SHP77 (cell line): Measurements from ENCODE around the gene RAB1B.

Source experiments
- DNase-seq, 2 experiments: peaks; one replicate each; lab custom pipeline; 2025; lab: John Stamatoyannopoulos, UW

The RAB1B gene

DNA sequence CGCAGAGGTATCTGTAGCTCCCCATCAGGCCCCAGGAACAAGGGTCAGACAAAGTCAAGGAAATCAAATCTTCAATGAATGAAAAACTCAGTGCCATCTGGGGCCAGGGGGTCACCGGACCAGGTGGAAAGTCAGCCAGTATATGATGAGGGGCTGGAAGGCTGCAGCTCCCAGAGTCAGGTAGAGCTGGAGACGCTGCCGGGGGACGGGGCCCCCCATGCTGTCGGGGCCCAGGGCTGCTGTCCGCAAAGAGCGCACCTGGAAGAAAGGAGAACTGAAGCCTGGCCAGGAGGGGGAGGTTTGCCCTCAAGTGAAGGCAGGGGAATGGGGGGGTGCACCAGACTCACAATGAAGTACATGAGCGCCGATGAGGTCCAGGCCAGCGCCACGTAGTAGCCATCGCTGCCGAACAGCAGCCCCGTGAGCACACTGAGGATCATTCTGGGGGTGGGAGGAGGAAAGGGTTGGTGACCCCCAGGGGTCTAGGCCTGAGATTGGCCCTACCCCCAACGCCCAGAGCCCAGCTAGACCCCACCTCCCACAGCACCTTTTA is 16.2 kb downstream of the RAB1B start:
- no peak for DNase-seq

DNA sequence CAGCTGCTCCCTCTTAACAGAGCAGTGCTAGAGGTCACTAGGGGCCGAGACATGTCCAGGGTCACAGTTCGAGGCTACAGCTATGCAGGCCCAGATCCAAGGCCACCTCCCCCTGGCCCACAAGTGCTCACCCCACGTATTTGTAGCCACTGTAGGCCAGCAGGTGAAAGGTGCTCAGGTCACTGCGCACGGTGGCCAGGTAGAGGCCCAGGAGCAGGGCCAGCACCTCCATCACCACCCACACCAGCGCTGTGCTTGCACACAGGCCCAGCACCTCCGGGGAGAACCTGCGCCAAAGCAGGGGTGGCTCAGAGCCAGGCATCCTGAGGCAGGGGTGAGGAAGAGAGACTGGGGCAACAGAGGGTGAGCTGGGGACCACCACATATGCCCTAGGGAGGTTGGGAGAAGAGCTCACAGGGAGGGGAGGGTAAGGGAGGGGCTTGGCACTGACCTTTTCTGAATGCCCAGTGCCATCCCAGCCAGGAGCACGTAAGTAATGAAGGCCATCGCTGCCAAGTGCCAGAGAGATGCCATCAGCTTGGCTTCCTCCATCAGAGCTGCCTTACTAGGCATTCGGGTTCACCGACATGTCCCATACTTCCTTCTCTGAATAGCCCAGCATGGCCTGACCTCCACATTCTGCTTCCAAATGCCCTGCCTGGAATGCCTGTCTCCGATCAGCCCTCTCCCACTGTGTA is 17.0 kb downstream of the RAB1B start:
- DNase-seq: no peak

DNA sequence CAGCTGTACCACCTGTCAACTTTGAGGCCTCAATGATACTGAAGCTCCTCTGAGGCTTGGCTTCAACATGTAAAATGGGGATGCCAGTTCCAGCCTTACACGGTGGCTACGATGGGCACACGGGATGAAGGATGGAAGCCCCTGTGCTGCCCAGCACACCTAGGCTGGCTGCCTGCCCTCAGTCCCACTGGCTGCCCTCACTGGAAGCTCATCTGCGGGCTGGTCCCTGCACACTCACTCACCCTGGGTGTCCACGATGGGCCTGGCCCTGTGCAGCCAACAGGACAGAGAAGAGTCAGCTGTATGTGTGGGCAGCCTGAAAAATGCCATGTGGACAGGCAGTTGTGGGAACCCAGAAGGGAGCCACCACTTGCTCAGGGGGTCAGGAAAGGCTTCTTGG is 18.3 kb downstream of the RAB1B start:
- DNase-seq: no peak

DNA sequence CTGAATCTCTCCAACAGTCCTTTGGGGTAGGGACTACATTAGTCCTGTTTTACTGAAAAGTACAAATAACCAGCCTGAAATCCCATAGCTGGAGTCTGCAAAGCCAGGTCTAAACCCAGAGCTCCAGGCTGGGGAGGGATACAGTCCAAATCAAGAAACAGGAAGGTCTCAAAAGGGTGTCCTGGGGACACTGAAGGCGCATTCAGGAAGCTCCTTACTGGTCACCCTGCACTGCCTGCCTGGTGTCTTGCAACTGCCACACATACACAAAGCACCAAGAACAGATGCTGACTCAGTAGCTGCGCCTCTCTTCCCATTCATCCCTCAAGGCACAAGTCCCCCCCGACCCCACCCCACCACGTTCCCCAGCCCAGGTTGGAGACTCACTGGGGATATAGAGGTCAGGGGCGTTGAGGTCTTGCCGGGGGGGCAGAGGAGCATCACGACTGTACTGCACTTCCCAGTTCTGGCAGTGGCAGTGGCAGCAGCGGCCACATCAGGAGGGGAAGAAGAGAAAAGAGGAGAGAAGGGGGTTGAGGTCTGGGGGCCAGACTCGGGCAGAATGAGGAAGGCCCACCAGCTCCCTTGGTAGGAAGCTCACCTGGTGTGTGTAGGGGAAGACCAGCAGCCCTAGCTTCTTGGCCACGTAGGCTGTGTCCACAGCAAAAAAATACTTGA is 18.9 kb downstream of the RAB1B start:
- DNase-seq: no peak

DNA sequence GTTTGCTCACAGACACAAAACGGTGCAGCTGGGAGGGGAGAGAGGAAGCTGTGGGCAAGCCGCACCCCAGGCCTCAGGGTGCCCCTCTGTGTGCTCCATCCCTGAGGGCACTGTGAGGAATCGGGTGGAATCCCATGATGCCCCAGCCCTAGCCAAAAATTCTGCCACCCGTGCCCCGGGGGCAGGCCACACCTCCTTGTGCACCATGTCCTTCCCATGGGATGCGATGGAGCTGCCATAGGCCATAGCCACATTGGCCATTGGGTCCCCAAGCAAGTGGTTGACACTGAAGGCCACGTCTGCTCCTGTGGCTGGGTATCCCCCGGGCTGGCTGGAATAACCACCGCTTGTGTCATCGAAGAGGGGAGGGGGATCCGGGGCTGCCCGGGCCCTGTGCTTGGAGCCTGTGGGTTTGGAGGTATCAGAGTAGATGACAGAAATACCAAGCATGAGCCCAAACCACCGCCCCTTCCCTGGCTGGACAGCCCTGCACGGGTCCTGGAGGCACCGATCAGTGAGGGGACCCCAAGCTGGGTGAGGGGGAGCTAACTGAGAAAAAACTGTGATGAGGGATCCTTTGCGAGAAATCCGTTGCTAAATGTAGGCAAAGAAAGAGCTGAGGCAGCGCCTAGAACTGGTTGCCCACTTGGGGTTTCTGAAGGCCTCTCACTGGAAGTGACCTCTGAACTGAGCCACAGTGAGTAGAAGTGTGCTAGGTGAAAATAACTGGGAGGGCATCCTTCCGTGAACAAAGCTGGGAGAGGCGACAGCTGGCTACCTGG is 19.6 kb downstream of the RAB1B start:
- DNase-seq: no peak

DNA sequence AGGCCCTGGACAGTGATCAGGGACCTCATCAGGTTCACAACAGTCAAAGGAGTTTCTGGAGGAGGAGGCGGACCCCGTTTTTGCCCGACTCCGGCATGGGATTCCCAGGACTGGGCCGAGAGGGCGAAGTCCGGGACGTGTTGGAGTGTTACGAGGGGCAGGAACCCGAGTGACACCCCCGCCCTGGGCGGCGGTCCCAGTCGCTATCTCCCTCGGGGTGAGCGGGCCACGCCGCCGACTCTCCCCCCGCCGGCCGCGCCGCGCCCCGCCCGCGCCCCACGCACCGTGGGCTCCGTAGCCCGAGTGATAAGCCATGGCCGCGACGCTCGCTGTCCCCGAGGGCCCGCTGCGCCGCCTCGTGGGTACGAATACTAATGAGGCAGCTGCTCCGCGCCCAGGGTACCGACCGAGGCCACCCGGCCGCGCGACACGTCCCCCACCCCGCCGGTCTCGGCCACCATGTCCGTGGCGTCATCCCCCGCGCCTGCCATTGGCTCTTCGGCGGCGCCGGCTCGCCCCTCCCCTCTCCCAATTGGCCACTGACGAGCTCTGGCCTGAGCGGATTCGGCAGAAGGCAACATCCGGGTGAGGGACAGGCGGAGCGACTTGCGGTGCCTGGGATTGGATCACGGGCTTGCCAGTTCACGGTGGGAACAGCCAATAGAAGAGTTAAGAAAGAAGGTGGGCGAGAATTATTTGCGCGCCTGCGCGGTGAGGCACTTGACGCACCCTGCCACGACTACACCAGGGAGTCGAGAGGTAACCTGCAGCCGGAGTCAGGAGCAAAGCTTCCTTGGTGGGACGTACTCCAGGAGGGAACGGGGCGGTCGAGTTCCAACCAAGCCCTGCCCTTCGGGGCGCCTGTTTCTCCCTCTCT is 20.5 kb downstream of the RAB1B start, which contains the start of gene YIF1A:
Gene YIF1A, minus strand, starts transcription at position 473 of the 877 bp plus-strand sequence. Its CDS starts 158 bp downstream, at position 315.
- DNase-seq: peak; percentile 100

DNA sequence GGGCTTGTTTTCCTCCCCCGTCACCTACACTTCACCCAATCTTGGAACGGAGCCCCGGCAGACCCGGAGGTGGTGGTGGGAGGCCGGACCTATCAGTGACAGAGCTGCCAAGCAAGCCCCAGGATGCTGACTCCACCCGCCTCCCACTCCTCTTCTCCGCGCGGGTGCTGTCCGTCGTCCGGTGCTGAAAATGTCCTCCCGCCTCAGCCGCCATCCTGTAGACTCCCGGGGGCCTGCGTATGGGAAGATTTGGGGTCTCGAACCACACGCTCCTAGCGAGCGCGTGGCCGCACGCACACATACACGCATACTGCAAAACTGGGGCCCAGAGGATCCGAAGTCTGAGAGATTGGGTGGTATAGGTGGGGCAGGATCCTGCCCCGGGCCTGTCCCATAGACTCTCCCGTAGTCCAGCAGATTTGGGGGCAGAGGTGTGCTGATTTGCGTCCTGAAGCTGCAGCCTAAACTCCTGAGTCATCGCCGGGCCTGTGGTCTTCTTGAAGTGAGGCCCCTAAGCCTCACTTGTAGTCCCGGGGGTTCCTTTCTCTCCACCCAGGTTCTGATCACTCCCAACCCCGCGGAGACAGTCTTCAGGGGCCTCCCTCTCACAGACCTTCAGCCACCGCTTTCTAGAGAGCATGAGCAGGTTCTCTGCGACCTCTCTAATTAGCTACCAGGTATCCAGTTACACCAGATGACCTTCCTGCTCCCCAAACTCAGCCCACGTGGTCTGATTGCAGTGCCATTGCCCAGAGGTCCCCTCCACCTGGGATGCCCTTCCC is 21.3 kb downstream of the RAB1B start:
- peak; percentile 74 to 79 for DNase-seq

DNA sequence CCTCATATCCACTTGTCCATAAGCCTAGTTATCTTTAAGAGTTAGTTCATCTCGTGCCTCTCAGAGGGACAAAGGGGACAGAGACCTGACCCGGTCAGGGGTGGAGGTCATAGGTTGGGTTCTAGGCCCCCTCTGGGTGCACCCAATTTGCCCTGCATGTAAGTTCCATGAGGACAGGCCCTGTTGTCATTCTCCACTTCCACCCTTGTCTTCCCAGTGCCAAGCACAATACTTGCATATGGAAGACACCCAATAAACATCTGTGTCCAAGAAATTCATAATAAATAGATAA is 21.8 kb downstream of the RAB1B start:
- DNase-seq: no peak

DNA sequence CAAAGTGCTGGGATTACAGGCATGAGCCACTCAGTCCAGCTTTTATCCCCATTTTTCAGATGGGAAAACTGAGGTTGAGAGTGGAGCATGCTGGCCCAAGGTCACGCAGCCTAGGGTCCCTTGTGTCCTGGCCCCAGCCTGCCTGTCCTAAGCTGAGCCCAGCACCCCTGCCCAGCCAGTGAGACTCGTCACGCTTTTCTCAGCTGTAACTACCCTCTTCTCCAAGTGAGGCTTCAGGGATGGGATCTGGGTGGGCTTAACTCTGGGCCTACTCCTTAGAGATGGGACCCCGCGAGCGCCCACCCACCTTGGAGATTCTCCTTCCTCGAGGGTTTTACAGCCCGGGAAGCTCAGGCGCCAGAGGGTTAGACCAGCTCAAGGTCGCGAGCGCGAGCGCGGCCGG is 22.9 kb downstream of the RAB1B start:
- DNase-seq: no peak

DNA sequence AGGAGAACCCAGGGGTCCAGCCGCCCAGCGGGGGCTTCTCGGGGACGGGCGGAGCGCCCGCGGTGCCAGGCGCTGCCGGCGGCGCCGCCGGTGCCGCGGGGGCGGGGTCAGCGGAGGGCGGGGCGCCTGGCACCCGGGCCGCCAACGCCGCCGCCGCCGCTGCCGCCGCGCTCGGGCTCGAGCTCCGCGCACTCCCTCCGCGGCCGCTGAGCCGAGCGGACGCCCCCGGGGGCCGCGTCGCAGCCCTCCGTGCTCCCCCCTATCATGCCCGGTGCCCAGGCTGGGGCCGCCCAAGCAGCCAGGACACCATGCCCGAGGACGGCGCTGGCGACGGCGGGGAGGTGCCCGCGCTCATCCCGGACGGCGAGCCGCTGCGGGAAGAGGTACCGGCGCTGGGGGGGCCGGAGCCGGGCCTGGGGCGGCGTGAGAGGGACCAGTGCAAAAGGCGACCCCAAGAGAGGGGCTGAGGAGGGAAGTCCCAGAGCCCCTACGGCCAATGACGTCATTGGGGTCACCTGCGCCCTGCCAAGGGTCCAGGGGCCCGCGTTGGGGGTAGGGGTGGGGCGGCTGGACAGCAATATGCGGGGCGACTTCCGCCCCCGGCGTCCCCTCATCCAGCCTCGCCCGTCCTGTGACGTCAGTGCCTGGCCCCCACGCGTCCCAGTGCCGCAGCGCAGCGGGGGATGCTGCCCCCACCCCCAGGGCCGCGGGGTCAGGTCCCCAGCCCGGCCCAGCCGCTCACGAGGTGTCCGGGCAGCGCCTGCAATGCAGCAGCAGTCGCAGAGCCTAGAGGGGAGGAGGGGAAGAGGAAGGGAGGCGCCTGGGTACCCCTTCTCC is 23.5 kb downstream of the RAB1B start, which contains the start of gene TMEM151A:
Gene TMEM151A, plus strand, starts transcription at position 189 of the 837 bp plus-strand sequence. Its CDS starts 120 bp downstream, at position 309.
- DNase-seq: peak in 1 of 2 experiments; percentile 55

DNA sequence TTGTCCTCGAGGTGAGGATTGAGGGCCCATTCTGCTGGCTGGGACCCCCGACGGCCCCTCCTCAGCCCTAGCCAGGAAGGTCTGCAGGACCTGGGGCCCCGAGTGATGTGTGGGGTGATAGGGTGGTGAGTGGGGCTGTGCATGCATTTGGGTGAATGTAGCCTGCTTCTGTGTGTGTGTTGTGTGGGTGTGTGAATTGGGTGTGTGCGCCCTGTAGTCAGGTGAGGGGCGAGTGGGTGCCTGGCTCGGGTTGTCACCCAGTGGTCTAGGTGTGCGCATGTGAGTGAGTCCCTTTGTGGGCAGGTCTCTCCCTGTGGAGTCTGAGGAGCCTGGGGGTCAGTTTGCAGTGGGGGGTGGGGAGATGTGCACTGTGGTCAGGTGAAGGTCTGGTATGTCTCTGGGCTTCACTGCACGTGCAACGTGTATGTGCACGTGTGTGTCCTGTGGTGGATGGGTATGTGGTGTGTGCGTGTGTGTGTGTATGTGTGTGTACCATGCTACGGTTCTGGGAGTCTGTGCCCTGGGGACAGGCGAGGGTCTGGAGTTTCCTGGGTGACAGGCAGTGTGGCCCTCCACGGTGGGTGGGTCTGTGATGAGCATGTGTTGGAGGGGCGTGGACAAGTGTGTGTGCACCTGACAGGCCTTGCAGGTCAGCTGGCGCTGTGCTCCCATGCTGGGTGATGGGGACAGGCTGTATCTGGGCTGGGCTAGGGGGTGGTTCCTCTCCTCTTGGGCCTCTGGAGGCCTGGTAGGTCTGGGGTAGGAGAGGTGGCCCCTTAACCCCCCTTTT is 24.3 kb downstream of the RAB1B start:
- DNase-seq: no peak

DNA sequence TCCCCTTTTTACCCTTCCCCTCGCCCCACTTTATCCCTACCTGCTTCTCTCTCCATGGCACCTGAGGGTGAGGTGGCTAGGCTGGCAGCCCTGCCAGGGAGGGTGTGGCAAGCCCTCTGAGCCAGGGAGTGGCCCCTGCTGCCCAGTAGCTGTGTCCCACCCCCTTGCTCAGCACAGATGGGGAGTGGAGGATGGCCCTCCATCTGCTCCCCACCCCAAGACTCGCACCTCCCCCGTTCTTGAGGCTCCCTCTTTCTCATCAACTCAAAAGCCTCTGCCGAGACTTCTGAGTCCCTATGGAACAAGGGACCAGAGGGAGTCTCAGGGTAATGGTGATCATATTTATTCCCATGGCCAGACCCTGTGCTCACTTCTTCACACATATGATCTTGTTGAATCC is 24.9 kb downstream of the RAB1B start:
- no peak for DNase-seq

DNA sequence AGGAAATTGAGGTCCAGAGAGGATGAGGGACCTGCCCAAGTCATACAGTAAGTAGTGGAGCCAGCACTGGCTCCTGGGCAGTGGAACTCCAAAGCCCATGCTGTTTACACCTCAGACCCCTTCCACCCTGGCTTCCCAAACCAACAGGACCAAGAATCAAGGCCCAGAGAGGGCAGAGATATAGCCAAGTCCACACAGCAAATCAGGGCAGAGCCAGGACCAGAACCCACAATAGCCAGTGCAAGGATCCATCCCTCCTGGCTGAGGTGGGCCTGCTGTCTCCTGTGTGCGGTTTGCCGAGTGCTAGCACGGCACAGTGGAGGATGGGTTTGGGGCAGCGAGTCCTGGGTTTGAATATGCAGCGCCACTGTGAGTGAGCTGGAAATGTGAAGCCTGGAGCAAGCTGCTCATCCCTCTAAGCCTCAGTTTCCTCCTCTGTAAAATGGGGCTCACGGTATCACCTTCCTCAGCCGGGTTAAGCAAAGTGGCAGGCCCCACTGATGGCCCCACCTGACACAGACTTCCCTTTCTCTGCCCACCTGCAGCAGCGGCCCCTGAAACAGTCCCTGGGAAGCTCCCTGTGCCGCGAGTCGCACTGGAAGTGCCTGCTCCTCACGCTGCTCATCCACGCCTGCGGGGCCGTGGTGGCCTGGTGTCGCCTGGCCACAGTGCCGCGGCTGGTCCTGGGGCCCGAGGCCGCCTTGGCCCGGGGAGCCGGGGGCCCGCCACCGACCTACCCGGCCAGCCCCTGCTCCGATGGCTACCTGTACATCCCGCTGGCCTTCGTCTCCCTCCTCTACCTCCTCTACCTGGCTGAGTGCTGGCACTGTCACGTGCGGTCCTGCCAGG is 25.6 kb downstream of the RAB1B start:
- no peak for DNase-seq

DNA sequence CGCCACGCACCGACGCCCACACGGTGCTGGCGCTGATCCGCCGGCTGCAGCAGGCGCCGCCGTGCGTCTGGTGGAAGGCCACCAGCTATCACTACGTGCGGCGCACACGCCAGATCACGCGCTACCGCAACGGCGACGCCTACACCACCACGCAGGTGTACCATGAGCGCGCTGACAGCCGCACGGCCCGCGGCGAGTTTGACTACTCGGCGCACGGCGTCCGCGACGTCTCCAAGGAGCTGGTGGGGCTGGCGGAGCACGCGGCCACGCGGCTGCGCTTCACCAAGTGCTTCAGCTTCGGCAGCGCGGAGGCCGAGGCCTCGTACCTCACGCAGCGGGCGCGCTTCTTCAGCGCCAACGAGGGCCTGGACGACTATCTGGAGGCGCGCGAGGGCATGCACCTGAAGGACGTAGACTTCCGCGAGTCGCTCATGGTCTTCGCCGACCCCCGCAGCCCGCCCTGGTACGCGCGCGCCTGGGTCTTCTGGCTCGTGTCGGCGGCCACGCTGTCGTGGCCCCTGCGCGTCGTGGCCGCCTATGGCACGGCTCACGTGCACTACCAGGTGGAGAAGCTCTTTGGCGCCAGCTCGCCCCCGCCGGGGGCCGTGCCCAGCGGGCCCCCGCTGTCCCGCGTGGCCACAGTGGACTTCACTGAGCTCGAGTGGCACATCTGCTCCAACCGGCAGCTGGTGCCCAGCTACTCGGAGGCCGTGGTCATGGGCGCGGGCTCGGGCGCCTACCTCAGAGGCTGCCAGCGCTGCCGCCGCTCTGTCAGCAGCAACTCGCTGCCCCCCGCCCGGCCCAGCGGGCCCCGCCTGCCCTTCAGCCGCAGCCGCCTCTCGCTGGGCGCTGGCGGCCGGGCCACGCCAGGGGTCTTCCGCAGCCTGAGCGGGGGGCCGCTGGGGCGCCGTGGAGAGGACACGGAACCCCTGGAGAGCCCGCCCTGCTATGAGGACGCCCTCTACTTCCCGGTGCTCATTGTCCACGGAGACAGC is 26.5 kb downstream of the RAB1B start:
- no peak for DNase-seq

DNA sequence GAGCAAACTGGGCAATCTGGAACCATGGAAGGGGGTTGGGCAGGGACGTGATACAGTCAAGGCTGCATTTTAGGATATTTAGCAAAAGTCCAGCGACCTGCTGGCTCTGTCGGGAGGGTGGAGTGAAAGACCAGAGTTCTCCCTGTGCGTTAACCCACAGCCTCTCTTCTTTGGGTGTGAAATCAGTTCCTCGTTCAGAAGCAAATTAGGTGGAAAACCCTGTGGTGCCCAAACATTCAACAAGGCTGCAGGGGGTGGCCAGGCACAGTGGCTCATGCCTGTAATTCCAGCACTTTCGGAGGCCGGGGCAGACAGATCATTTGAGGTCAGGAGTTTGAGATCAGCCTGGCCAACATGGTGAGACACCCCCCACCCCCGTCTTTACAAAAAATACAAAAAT is 29.2 kb downstream of the RAB1B start:
- no peak for DNase-seq

DNA sequence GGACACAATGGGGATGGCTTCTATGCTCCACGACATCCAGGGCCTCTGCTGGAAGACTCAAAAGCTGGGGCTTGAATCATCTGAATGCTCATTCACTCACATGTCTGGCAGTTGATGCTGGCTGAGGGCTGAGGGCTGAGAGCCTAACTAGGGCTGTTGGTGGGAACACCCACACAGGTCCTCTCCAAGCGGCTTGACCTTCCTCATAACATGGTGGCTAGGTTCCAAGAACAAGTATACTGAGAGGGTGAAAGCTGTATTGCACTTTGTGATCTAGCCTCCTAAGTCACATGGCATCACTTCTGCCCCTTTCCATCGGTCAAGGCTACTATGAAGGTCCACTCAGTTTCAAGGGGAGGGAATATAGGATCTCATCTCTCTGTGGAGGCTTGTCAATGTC is 30.7 kb downstream of the RAB1B start:
- DNase-seq: no peak

DNA sequence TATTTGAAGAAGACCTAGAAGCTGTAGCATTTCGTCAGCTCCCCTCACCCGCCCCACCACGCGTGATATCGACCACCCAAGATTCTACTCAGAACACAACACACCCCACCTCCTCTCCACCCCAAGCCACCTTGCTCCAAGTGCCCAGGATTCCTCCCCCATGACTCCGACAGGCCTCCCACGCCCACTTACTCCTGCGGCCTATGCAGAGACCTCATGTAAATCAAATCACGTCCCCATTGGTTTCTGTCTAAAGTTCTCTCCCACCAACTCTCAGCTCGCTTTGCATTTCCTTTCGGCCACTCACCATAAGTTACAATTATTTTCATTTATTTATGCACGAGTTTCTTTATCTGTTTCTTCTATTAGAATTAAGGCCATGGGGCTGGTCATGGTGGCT is 34.2 kb downstream of the RAB1B start:
- no peak for DNase-seq
